DND-41 (cell line): Measurements from ENCODE around the gene P2RY4.

Experiments used
- EZH2 ChIP-seq: IDR thresholded peaks from 3 replicates; pipeline ENCODE4 v1.6.1; 2012; ENCODE audit warnings: borderline replicate concordance, low read depth, mild to moderate bottlenecking, moderate library complexity, low read length, inconsistent platforms; ENCODE audit not compliant: severe bottlenecking
- TF ChIP-seq, protein P1 (sequence below): IDR thresholded peaks from 2 replicates; pipeline ENCODE4 v1.5.1; 2012; ENCODE audit warnings: borderline replicate concordance, low read length, moderate library complexity, mild to moderate bottlenecking; ENCODE audit not compliant: poor library complexity, severe bottlenecking; ENCODE audit errors: extremely low read depth

DNA sequence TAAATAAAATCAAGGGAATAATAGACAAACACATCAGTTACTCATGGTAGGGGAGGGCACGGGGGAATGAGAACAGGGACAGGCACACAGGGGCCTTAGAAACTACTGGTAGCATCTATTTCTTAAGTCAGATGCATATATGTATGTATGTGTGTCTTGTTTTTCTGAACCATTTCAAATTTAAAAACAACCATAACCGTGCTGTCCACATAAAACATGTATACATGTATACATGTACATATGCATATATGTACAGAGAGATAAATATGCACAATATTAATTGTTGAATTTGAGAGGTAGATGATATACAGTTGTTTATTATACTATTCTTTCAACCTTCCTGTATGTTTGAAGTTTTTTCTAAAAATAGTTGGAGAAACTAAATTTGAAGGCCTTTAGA, 33.3 kb downstream of the P2RY4 start:
- TF ChIP-seq, protein P1, sequence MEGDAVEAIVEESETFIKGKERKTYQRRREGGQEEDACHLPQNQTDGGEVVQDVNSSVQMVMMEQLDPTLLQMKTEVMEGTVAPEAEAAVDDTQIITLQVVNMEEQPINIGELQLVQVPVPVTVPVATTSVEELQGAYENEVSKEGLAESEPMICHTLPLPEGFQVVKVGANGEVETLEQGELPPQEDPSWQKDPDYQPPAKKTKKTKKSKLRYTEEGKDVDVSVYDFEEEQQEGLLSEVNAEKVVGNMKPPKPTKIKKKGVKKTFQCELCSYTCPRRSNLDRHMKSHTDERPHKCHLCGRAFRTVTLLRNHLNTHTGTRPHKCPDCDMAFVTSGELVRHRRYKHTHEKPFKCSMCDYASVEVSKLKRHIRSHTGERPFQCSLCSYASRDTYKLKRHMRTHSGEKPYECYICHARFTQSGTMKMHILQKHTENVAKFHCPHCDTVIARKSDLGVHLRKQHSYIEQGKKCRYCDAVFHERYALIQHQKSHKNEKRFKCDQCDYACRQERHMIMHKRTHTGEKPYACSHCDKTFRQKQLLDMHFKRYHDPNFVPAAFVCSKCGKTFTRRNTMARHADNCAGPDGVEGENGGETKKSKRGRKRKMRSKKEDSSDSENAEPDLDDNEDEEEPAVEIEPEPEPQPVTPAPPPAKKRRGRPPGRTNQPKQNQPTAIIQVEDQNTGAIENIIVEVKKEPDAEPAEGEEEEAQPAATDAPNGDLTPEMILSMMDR: no peak
- TF ChIP-seq EZH2: no peak
